GM10248 (cell line): ENCODE data around the gene SPDYE17.
"Not testable (repeated sequence)": the region's sequence is repeated elsewhere in the genome, so short reads cannot be mapped to it uniquely, and the experiment has no call there.

Experiments
- CTCF ChIA-PET: fragments of 300-600 bp; sonication (Branson Sonifier 250); formaldehyde crosslinking; extraction: SDS; loops from one replicate; lab custom pipeline; 2021; ENCODE audit warnings: antibody characterized with exemption; lab: Yijun Ruan, JAX
- POLR2A ChIA-PET: fragments of 350-650 bp; sonication (Branson Sonifier 250); formaldehyde crosslinking; extraction: SDS; loops from one replicate; lab custom pipeline; 2020; ENCODE audit warnings: antibody characterized with exemption; lab: Yijun Ruan, JAX
- DNase-seq: peaks from one replicate; pipeline ENCODE4 v3.0.0; 2012; ENCODE audit errors: extremely low spot score

SPDYE17 gene, protein sequence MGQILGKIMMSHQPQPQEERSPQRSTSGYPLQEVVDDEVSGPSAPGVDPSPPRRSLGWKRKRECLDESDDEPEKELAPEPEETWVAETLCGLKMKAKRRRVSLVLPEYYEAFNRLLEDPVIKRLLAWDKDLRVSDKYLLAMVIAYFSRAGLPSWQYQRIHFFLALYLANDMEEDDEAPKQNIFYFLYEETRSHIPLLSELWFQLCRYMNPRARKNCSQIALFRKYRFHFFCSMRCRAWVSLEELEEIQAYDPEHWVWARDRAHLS

DNA sequence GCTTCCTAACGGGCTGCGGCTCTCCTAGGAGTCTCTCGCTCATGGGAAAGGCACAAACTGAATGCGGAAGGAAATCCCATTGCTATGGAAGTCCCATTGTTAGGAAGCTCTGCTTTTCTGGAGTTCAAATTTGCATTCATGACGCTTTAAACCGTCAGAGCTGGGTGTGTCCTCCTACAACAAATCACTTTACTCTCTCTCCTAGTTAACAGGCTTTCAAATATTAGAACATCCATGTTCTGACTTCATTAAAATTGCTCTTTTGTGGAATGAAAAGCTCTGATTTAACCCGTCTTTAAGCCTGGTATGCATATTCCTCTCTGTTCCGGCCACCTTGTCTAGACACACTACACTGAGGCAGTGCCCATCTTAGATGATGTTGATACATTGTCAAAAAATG is at the start of gene SPDYE17:
Gene SPDYE17 (minus strand): TSS at position 101 of the 400 bp plus-strand sequence. CDS start 1,791 bp downstream, outside the sequence.
- DNase-seq, CTCF ChIA-PET, POLR2A ChIA-PET: not testable (repeated sequence)

DNA sequence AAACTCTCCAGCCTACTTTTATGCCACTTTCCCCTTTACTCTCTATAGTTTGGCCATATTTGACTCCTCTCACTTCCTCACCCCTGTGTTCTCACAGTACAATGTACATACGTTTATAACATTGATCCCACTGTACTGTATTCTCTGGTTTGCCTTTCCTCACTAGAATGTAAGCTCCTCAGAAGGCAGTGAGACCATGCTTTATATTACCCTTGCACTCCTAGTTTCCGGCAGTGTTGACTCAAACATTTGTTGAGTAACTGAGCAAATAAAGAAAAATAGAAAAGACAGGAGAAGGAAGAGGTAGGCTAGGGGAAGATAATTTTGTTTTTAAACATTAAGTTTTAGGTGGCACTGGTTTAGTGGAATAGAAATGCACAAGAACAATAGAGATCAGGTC is 48.1 kb upstream of the SPDYE17 start:
- DNase-seq, CTCF ChIA-PET, POLR2A ChIA-PET: not testable (repeated sequence)

DNA sequence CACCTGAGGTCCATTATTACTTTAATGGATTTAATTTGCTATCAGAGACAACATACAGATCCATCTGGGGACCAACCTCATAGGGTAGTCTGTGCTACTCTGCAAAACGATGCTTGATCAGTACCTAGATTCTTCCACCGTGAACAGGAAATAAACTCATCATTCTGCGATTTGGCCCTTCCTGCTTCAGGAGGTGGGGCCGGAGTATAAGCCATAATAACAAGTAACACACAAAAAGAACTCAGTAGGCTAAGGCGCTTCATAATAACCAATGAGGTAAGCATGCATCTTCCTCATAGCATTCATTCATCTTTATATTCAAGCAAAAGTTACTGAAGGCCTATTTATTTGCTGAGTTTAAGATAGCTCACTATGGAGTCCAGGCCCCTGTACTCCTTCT is 47.5 kb upstream of the SPDYE17 start:
- DNase-seq, POLR2A ChIA-PET, CTCF ChIA-PET: not testable (repeated sequence)

DNA sequence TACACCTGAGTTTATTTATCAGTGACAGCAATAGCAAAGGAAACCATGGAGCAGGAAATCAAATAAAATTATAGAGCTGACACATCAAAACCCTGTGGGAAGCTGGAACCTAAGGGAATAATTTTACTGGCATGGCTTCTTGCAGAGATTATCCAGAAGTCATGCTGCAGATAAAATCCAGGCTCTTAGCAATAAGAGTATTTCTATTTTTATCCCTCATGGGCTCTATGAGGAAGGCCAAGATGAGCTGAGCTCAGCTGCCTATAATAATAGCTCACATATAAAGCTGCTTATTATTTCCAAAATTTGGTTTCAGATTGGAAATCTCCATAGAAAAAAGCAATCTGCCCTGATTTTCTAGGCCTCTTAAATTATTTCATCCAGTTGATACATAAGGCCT is 47.0 kb upstream of the SPDYE17 start:
- DNase-seq, CTCF ChIA-PET, POLR2A ChIA-PET: not testable (repeated sequence)

DNA sequence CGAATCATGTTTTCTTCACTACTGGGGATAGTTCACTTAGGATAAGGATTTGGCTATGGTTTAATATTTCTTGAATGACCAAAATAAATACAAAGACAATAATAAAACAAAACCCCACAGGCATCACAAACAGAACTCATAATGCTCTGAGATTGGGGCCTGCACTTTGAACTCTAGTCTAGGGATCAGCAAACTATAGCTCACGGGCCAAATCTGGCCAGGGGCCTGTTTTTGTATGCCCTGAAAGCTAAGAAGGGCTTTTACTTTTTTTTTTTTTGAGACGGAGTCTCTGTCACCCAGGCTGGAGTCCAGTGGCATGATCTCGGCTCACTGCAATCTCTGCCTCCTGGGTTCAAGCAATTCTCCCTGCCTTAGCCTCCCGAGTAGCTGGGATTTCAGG is 44.9 kb upstream of the SPDYE17 start:
- DNase-seq, POLR2A ChIA-PET, CTCF ChIA-PET: not testable (repeated sequence)

DNA sequence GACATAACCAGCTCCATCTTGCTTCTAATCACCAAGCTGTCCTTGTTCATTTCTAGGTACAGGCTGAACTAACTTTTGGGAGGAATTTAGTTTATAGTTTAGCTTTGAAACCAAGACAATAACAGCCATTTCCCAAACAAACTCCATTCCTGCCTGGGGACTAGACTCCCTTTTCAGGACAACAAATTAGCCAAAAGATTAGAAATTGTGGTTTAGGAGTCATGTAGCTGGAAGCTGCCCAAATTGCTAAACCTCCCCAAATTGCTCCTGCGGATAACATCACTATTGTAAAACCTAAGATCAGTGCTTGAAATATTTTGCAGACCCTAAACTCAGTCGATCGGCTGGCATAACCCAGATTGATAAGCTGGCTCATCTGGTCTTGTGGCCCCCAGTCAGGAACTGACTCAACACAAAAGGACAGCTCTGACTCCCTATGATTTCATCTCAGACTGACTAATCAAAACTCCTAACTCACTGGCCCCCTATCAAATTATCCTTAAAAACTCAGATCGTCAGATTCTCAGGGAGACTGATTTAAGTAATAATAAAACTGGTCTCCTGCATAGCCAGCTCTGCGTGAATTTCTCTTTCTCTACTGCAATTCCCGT is 42.7 kb upstream of the SPDYE17 start:
- DNase-seq, POLR2A ChIA-PET, CTCF ChIA-PET: not testable (repeated sequence)

DNA sequence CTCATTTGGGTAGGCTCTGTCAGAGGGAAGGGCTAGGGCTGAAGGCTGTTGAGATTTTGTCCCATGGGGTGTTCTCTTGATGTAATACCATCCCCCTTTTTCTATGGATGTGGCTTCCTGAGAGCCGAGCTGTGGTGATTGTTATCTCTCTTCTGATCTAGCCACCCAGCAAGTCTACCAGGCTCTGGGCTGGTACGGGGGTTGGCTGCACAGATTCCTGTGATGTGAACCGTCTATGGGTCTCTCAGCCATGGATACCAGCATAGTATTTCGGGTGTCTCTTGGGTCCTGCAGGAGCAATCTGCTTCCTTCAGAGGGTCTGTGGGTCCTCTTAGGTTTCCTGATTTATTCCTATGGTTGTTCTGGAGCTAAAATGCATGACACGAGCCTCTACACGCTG is 38.9 kb upstream of the SPDYE17 start:
- DNase-seq, CTCF ChIA-PET, POLR2A ChIA-PET: not testable (repeated sequence)

DNA sequence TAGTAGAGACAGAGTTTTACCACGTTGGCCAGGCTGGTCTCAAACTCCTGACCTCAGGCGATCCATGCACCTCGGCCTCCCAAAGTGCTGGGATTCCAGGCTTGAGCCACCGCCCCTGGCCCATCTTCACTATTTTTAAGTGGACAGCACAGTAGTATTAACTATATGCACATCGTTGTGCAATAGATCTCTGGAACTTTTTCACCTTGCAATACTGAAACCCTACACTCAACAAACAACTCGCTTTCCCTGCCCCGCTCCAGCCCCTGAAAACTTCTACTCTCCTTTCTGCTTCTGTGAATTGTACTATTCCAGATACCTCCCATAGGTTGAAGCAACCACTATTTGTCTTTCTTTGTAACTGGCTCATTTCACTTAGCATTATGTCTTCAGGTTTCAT is 33.7 kb upstream of the SPDYE17 start:
- POLR2A ChIA-PET, DNase-seq, CTCF ChIA-PET: not testable (repeated sequence)

DNA sequence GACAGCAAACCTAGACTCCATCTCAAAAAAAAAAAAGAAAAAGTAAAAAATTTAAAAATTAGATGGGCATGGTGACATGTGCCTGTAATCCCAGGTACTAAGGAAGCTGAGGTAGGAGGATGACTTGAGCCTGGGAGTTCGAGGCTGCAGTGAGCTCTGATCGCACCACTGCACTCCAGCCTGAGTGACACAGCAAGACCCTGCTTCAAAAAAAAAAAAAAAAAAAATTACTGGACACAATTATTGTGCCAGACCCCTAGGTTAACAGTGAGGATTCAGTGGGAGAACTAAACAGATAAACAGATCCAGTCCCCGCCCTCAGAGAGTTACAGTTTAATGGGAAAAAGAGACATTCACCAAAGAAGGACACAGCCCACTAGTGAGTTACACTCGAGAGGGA is 31.6 kb upstream of the SPDYE17 start:
- DNase-seq, CTCF ChIA-PET, POLR2A ChIA-PET: not testable (repeated sequence)

DNA sequence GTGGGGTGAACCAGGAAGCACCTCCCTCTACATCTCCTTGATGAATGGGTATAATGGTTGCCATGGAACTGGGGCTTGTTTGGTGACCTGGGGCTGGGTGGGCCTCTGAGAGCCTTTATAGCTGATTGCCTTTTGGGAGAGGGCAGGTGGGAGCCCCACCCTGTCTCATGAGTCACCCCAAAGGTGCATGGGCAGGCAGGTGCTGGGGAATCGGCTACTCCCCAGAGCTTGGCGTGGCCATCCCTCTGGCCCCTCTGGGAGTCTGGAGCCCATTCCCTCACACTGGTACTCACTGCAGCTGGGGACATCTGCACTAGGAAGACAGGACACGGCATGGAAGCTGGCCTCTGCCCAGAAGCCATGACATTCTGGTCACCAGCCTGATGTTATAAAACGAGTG is 30.4 kb upstream of the SPDYE17 start, which contains the start of gene SPDYE18:
Gene SPDYE18 (minus strand): TSS at position 2 of the 400 bp plus-strand sequence. CDS start 2,046 bp downstream, outside the sequence.
- CTCF ChIA-PET, POLR2A ChIA-PET, DNase-seq: not testable (repeated sequence)

DNA sequence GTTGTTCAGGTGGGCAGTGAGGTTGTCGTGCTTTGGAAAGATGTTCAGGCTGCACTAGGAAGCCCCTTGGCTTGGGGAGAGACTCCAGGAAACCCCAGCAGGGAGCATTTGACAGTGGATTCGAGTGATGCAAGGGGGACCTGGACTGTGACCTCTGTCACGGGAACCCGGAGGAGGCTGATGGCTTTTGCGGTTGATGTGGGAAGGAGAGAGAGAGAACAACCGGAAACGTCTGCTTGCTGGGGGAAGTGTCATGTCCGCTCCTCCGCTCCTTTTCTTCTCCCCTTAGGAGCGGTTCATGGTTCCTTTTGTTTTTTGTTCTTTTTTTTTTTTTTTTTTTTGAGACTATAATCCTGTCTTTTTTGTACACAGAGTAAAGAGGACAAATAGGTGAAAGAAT is 5.8 kb downstream of the SPDYE17 start:
- DNase-seq, CTCF ChIA-PET, POLR2A ChIA-PET: not testable (repeated sequence)

DNA sequence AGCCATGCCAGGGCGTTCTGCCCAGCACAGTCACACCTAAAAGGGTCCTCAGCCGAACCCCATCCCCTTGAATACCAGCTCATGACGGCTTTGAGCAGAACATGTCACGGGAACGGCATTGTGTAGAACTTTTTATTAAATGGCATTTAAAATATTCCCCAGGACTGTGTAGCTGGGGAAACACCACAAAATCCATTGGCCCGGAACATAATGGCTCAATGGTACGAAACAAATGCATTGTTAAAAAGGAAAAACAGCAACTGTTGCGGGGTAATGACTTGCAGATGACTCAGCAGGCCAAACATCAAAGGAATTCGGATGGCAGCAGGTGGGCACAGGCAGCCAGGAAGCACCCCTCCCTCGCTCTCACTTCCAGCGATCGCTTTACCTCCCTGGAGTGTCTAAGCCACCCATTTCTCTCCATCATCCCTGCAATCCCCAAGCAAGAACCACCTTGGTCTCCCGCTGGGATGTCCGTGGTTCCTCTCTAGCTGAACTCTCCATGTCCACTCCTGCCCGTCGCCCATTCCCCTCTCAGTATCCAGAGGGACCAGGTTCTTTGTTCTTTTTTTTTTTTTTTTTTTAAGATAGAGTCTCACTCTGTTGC is 22.0 kb downstream of the SPDYE17 start:
- DNase-seq, CTCF ChIA-PET, POLR2A ChIA-PET: not testable (repeated sequence)

DNA sequence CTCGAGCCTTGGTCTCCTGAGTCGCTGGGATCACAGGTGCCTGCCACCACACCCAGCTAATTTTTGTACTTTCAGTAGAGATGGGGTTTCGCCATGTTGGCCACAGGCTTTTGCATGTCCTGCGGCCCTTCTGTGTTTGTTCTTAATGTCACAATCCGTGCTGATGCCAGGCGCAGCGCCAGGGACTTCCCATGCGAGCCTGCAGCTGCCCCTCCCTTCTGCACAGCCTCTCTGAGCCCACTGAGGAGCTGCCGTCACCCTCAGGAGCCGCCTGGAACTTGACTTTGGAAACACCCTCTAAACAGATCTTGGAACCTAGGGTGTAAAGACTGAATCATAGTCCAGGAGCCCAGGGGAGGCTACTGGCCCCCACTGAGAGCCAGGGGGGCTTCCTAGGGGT is 24.2 kb downstream of the SPDYE17 start:
- CTCF ChIA-PET, POLR2A ChIA-PET, DNase-seq: not testable (repeated sequence)

DNA sequence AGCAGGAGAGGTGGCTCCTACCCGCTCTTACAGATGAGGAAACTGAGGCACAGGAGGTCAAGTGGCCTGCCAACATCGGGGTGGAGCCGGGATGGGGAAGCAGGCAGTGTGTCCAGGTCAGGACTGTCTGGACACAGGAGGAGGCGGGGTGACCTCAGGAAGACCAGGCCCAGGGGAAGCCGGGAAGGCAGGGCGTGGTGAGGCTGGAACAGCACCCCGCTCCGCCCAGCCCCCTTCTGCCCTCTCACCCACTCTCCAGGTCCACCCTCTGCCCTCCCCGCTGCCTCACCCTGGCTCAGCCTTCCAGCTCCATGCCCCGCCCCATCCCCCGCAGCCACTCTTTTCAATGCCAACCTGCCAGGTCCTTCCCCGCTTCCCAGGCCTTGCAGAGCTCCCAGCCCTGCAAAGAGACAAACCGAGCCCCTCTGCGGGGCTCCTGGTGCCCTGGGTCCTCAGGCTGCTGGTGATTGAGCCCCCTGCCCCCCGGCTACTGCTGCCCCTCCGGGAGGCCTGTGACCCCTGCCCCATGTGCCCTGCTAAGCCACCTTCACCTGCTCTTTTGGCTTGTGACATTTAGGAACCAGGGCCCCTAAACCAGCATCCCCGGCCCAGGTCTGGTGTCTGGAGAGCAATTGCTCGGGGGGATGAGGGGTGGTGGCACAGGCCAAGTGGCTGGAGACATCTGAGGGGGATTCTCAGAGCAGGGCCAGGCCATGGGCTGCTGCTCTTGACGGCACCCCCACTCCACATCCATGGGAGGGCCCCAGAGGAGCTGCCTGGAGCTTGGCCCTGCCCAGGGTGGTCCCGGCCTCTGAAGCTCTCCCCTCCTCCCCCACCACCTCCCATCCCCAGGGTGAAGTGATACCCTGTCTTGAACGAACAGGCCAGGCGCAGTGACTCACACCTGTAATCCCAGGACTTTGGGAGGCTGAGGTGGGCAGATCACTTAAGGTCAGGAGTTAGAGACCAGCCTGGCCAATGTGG is 25.7 kb downstream of the SPDYE17 start:
- DNase-seq, CTCF ChIA-PET, POLR2A ChIA-PET: not testable (repeated sequence)

DNA sequence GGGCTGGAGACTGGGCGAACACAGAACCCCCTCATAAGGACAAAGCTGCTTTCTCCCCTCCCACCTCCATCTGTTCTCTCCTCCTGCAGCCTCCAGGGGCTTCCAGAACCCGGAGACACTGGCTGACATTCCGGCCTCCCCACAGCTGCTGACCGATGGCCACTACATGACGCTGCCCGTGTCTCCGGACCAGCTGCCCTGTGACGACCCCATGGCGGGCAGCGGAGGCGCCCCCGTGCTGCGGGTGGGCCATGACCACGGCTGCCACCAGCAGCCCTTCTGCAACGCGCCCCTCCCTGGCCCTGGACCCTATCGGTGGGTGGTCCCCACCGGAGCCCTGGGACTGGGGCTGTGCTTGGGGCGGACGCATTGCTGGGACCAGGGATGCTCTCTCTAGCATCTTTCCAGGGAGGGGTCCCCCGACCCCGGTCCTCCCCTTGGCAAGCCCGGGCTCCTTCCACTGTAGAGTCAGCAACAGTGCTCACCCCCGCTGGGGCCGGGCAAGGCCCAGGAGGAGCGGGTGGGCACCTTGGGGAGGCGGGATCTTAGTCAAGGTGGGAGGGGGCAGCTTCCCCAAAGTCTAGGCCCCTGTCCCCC is 26.6 kb downstream of the SPDYE17 start:
- CTCF ChIA-PET, DNase-seq, POLR2A ChIA-PET: not testable (repeated sequence)

DNA sequence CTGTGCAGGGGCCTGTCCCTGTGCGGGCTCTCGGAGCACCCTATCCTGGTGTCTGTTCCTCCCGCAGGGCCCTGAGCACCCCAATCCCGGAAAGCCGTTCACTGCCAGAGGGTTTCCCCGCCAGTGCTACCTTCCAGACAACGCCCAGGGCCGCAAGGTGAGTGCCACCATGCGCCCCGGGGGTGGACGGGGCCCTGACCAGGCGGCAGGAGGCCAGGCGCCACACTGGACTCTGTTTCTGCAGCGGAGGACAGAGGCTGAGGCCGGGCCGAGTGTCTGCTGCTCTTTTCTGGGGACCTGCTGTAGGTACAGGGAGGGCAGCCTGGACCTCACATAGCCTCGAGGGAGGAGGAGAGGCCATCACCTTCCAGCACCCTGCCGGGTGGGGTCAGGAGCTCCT is 28.0 kb downstream of the SPDYE17 start:
- POLR2A ChIA-PET, CTCF ChIA-PET, DNase-seq: not testable (repeated sequence)

DNA sequence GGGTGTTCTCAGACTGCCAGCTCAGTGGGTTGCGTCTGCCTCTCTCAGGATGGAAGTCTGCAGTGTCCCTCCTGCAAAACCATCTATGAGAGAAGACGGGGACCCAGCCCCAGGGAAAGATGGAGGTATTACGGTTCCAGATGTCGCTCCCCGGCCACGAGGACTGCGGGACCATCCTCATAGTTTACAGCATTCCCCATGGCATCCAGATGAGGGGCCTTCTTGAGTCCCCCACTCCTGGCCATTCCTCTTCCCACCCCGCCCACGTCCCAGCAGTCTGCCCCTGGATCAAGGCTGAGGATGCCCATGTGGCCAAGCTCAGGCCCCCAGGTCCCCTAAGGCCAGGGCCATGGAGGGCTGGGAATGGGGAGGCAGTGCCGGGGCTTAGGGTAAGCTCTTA is 28.9 kb downstream of the SPDYE17 start:
- DNase-seq, POLR2A ChIA-PET, CTCF ChIA-PET: not testable (repeated sequence)
